ENCODE results near the gene MEF2B. TPM values are rescaled to one million over a fixed set of nuclear protein-coding genes. Genes with fewer than 3 reads are reported as not detected.
"Not testable (repeated sequence)": the region's sequence is repeated elsewhere in the genome, so short reads cannot be mapped to it uniquely, and the experiment has no call there.

MEF2B gene
- total RNA-seq, 1 donor from 2014 or later = 1.4 TPM

GRCh38 chr19:19111967-19112580 is 58.0 kb downstream of the MEF2B start:
- ATAC-seq (no peak), DNase-seq (no peak)
- H3K27me3 ChIP-seq = no peaks in the 10 kb centered on the region
- H3K4me3 ChIP-seq = no peak overlapping the region
- H3K27ac ChIP-seq = no peak overlapping the region
- intact Hi-C loops (cut with DNase I) = no loop called here
- no peaks in the 10 kb centered on the region for H3K4me1 ChIP-seq
- H3K9me3 ChIP-seq = no peaks in the 10 kb centered on the region
- no peaks in the 10 kb centered on the region for H3K36me3 ChIP-seq
- TF ChIP-seq CTCF (IDR thresholded peaks at IDR 0.05) = no peak

GRCh38 chr19:19111136-19111835 is 58.8 kb downstream of the MEF2B start:
- intact Hi-C loops (cut with DNase I) = no loop called here
- no peak for ATAC-seq
- no peaks in the 10 kb centered on the region for H3K27me3 ChIP-seq
- no peaks in the 10 kb centered on the region for H3K36me3 ChIP-seq
- TF ChIP-seq CTCF (IDR thresholded peaks at IDR 0.05) = no peak
- H3K9me3 ChIP-seq = no peaks in the 10 kb centered on the region
- no peak overlapping the region for H3K27ac ChIP-seq
- no peaks in the 10 kb centered on the region for H3K4me1 ChIP-seq
- H3K4me3 ChIP-seq = no peak overlapping the region
- no peak for DNase-seq

GRCh38 chr19:19110410-19111135 is 59.5 kb downstream of the MEF2B start:
- no peak overlapping the region for H3K4me3 ChIP-seq
- TF ChIP-seq CTCF (IDR thresholded peaks at IDR 0.05) = peak; percentile 24
- no peak overlapping the region for H3K27ac ChIP-seq
- H3K27me3 ChIP-seq = no peaks in the 10 kb centered on the region
- H3K36me3 ChIP-seq = no peaks in the 10 kb centered on the region
- ATAC-seq (peak; percentile 21), DNase-seq (no peak)
- intact Hi-C loops (cut with DNase I) = no loop called here
- no peaks in the 10 kb centered on the region for H3K4me1 ChIP-seq
- H3K9me3 ChIP-seq = no peaks in the 10 kb centered on the region

GRCh38 chr19:19109601-19110000 is 60.5 kb downstream of the MEF2B start:
- DNase-seq (no peak), ATAC-seq (no peak)
- Histone ChIP-seq H3K27ac (no peak overlapping the region), H3K27me3 (no peaks in the 10 kb centered on the region), H3K4me1 (no peaks in the 10 kb centered on the region), H3K36me3 (no peaks in the 10 kb centered on the region), H3K4me3 (no peak overlapping the region), H3K9me3 (no peaks in the 10 kb centered on the region)
- intact Hi-C loops (cut with DNase I) = no loop called here
- no peak for TF ChIP-seq CTCF (IDR thresholded peaks at IDR 0.05)

GRCh38 chr19:19107654-19108053 is 62.4 kb downstream of the MEF2B start:
- no peak for DNase-seq
- no peak for TF ChIP-seq CTCF (IDR thresholded peaks at IDR 0.05)
- no peak overlapping the region for H3K27ac ChIP-seq
- no peaks in the 10 kb centered on the region for H3K4me1 ChIP-seq
- H3K4me3 ChIP-seq = no peak overlapping the region
- no peak for ATAC-seq
- intact Hi-C loops (cut with DNase I) = no loop called here
- no peaks in the 10 kb centered on the region for H3K27me3 ChIP-seq
- H3K36me3 ChIP-seq = no peaks in the 10 kb centered on the region
- no peaks in the 10 kb centered on the region for H3K9me3 ChIP-seq

GRCh38 chr19:19106938-19107337 is 63.1 kb downstream of the MEF2B start:
- DNase-seq; H3K9me3 ChIP-seq; ATAC-seq; intact Hi-C loops (cut with DNase I); H3K36me3 ChIP-seq; H3K4me1 ChIP-seq; H3K27me3 ChIP-seq; H3K27ac ChIP-seq; H3K4me3 ChIP-seq: not testable (repeated sequence)

Measured in upper lobe of right lung (tissue), 1 donor.